ENCODE results near the gene NKX1-1. TPM values are rescaled to one million over a fixed set of nuclear protein-coding genes. Genes with fewer than 3 reads are reported as not detected.

Gene NKX1-1
- polyA plus RNA-seq, 1 experiment, result not detected

- TF ChIP-seq, protein P1, sequence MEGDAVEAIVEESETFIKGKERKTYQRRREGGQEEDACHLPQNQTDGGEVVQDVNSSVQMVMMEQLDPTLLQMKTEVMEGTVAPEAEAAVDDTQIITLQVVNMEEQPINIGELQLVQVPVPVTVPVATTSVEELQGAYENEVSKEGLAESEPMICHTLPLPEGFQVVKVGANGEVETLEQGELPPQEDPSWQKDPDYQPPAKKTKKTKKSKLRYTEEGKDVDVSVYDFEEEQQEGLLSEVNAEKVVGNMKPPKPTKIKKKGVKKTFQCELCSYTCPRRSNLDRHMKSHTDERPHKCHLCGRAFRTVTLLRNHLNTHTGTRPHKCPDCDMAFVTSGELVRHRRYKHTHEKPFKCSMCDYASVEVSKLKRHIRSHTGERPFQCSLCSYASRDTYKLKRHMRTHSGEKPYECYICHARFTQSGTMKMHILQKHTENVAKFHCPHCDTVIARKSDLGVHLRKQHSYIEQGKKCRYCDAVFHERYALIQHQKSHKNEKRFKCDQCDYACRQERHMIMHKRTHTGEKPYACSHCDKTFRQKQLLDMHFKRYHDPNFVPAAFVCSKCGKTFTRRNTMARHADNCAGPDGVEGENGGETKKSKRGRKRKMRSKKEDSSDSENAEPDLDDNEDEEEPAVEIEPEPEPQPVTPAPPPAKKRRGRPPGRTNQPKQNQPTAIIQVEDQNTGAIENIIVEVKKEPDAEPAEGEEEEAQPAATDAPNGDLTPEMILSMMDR (IDR thresholded peaks at IDR 0.05; ENCODE audit: insufficient read depth, low read depth, low read length), result no peak
- DNase-seq (ENCODE audit: low read depth), result no peak
- ChIA-PET CTCF (no interaction called here), POLR2A (no interaction called here)
- peaks cover 44% of the 10 kb centered on the region for H3K27me3 ChIP-seq (ENCODE audit: control insufficient read depth, insufficient read depth, low read length)
- no peaks in the 10 kb centered on the region for H3K36me3 ChIP-seq (ENCODE audit: control insufficient read depth, insufficient read depth, low read length)
- no peak overlapping the region for H3K4me3 ChIP-seq (ENCODE audit: low read depth, low read length)
Observed at GRCh38 chr4:1405636-1406393, 427 bp downstream of the NKX1-1 start.

- TF ChIP-seq, protein P1 (IDR thresholded peaks at IDR 0.05; ENCODE audit: insufficient read depth, low read depth, low read length), result no peak
- no peaks in the 10 kb centered on the region for H3K36me3 ChIP-seq (ENCODE audit: control insufficient read depth, insufficient read depth, low read length)
- POLR2A ChIA-PET, result no interaction called here
- H3K27me3 ChIP-seq (ENCODE audit: control insufficient read depth, insufficient read depth, low read length), result peaks cover 44% of the 10 kb centered on the region
- CTCF ChIA-PET, result no interaction called here
- no peak overlapping the region for H3K4me3 ChIP-seq (ENCODE audit: low read depth, low read length)
- DNase-seq (ENCODE audit: low read depth), result no peak
Observed at GRCh38 chr4:1405254-1405635, 997 bp downstream of the NKX1-1 start.

- DNase-seq (ENCODE audit: low read depth), result no peak
- POLR2A ChIA-PET, result no interaction called here
- CTCF ChIA-PET, result no interaction called here
- no peaks in the 10 kb centered on the region for H3K36me3 ChIP-seq (ENCODE audit: control insufficient read depth, insufficient read depth, low read length)
- H3K4me3 ChIP-seq (ENCODE audit: low read depth, low read length), result no peak overlapping the region
- TF ChIP-seq, protein P1 (IDR thresholded peaks at IDR 0.05; ENCODE audit: insufficient read depth, low read depth, low read length), result no peak
- H3K27me3 ChIP-seq (ENCODE audit: control insufficient read depth, insufficient read depth, low read length), result peaks cover 44% of the 10 kb centered on the region
Observed at GRCh38 chr4:1404573-1405253, 1.5 kb downstream of the NKX1-1 start.

DNA sequence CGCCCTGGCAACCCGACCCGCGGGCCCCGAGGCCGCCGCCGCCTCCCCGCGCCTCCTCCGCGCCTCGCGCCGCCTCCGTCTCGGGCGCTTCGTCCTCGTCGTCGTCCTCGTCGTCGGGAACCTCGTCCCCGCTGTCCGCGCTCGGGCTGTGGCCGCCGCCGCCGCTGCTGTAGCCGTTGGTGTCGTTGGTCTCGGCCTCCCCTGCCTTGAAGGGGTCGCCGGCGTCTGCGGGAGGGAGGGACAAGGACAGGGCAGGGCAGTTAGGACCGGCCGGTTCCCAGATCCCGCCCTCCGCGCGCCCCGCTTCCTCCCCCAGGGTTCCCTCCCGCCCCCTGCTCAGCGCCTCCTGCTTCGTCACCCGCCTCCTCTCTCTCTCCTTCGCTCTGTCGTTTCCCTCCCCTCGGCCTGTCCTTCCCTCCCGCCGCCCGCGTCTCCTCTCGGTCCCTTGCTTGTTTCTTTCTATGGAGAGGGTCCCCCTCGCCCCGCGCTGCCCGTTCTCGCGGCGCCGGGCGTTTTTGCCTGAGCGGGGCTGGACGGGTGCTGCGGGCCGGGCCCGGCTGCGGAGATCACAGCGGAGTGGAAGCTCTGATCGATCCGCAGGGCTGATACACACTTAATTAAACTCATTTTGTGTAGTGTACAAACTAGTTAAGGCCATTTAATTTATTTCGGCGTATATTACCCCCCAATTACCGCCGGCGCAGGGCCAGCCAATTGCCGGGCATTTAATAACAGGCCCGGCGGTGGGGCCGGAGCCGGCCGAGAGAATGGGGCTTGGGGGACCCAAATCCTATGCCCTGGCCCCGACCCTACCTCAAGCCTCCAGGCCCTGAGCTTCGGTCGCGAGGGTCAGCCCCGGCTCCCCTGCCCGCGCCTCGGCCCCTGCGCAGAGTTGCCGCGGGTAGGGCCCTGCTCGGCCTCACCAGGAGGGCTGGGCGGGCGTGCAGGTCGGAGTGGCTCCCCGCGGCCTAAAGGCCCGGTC, 2.4 kb downstream of the NKX1-1 start:
- CTCF ChIA-PET, result no interaction called here
- POLR2A ChIA-PET, result no interaction called here
- no peak overlapping the region for H3K4me3 ChIP-seq (ENCODE audit: low read depth, low read length)
- no peak for DNase-seq (ENCODE audit: low read depth)
- H3K36me3 ChIP-seq (ENCODE audit: control insufficient read depth, insufficient read depth, low read length), result no peaks in the 10 kb centered on the region
- H3K27me3 ChIP-seq (ENCODE audit: control insufficient read depth, insufficient read depth, low read length), result peaks cover 41% of the 10 kb centered on the region
- TF ChIP-seq, protein P1 (IDR thresholded peaks at IDR 0.05; ENCODE audit: insufficient read depth, low read depth, low read length), result no peak

- no peak for DNase-seq (ENCODE audit: low read depth)
- Histone ChIP-seq H3K27me3 (ENCODE audit: control insufficient read depth, insufficient read depth, low read length) (peaks cover 38% of the 10 kb centered on the region), H3K36me3 (ENCODE audit: control insufficient read depth, insufficient read depth, low read length) (no peaks in the 10 kb centered on the region), H3K4me3 (ENCODE audit: low read depth, low read length) (no peak overlapping the region)
- TF ChIP-seq, protein P1 (IDR thresholded peaks at IDR 0.05; ENCODE audit: insufficient read depth, low read depth, low read length), result no peak
- ChIA-PET CTCF (no interaction called here), POLR2A (no interaction called here)
Observed at GRCh38 chr4:1403177-1403583, 3.1 kb downstream of the NKX1-1 start.

Measured in BJ (cell line).